ENCODE measurements around the gene RNF125.

GRCh38 chr18:32049393-32050171, 31.0 kb downstream of the RNF125 start:
- no peak for TF ChIP-seq CTCF (IDR thresholded peaks at IDR 0.05; ENCODE audit: low read depth, low read length)
- no peak for TF ChIP-seq EZH2phosphoT487 (IDR thresholded peaks at IDR 0.05; ENCODE audit: low read depth)

Measured in OCI-LY3 (cell line).